ENCODE results near the gene PUM1.

DNA sequence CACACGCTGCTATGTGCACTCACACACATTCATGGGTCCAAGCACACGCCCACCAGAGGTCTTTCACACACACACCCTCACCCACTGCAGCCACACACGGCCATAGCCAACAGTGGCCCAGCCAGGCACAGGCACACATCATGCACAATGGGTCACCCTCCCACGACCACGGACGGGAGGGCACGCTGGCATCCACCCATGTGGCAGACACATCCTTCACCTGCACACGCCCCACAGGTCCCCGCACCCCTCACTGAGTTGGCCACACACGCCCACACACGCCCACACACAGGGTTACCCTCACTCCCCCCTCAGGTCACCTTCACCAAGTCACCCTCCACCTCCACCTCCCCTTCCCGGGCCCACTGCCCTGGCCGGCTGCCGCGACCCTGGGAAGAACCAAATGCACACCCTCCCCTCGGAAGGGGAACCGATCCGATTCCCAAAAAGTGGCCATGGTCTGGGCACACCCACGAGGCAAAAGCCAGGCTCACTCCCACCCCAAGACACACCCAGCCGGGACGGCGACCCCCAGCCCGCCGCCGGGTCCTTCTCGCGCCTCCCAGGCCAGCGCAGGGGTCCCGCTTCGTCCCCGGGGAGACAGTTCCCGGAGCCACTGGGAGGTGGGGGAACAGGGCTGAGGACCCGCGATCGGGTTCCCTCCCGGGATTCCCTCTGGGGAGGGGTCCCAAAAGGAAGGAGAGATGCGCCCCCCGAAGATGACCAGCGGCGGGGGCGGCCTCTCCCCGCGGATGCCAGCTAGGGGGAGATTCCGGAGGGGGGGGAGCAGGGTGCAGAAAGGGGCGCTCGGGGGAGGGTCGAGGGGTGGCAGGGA is 157.8 kb downstream of the PUM1 start:
- TF ChIP-seq POLR2A (IDR thresholded peaks at IDR 0.05) (no peak), CTCF (IDR thresholded peaks at IDR 0.05) (no peak), POLR2AphosphoS5 (IDR thresholded peaks at IDR 0.05; ENCODE audit: insufficient read depth in 1 of 2, low read depth in 1 of 2) (no peak)

Data from vagina (tissue), 2 donors.